Endothelial cell of umbilical vein (primary cell): ENCODE data around the gene COMT.

ENCODE experiments used
- CTCF ChIP-seq, 2 donors: IDR thresholded peaks; 1 replicate in 1 of 2; 2 replicates in 1 of 2; pipeline ENCODE4 v1.5.1; 2011; ENCODE audit warnings: low read length in 2 of 2, mild to moderate bottlenecking in 2 of 2, moderate library complexity in 2 of 2, control low read depth in 1 of 2, inconsistent platforms in 1 of 2, low read depth in 1 of 2; ENCODE audit not compliant: insufficient read depth in 1 of 2; ENCODE audit errors: extremely low read depth in 1 of 2
- EZH2 ChIP-seq: IDR thresholded peaks from 2 replicates; pipeline ENCODE4 v1.6.1; 2012; ENCODE audit warnings: borderline replicate concordance, low read depth, mild to moderate bottlenecking, moderate library complexity, low read length, inconsistent platforms; ENCODE audit not compliant: severe bottlenecking
- FOS ChIP-seq: IDR thresholded peaks from 2 replicates; pipeline ENCODE4 v1.6.1; 2011; ENCODE audit warnings: mild to moderate bottlenecking, low read length, moderate library complexity, borderline replicate concordance; ENCODE audit not compliant: insufficient read depth
- GATA2 ChIP-seq: IDR thresholded peaks from 2 replicates; pipeline ENCODE4 v1.7.0; 2011; ENCODE audit warnings: low read depth, mild to moderate bottlenecking, moderate library complexity, mixed read lengths, low read length; ENCODE audit not compliant: insufficient read length, insufficient read depth
- JUN ChIP-seq: IDR thresholded peaks from 2 replicates; pipeline ENCODE4 v1.6.1; 2011; ENCODE audit warnings: borderline replicate concordance, low read depth; ENCODE audit not compliant: insufficient read length, insufficient read depth
- MYC ChIP-seq: IDR thresholded peaks from one replicate; pipeline ENCODE4 v1.6.1; 2011; ENCODE audit warnings: mild to moderate bottlenecking, low read depth, low read length
- POLR2A ChIP-seq: IDR thresholded peaks from 2 replicates; pipeline ENCODE4 v1.6.1; 2012; ENCODE audit warnings: low read depth, mild to moderate bottlenecking, control low read depth, low read length
- POLR2AphosphoS5 ChIP-seq: IDR thresholded peaks from 2 replicates; pipeline ENCODE4 v1.6.1; 2012; ENCODE audit warnings: low read depth, mild to moderate bottlenecking, control low read depth, low read length, moderate library complexity; ENCODE audit not compliant: insufficient read depth

DNA sequence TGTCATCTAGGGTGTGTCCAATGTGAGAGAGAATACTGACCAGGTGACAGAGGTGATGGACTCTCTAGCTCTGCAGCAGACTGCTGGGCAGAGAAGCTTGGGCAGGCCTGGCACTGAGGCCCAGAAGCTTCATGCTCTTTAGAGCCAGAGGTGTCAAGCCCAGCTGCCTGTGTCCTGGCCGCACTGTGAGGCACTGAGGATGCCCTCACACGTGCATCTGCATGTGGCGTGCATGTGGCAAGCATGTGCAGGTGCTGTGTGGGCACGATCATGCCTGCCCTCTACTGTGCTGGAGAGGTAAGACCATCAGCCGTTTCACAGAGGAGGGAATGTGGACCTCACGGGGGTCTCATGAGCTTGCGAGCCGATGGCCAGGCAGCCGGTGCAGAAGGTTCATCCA is 15.9 kb downstream of the COMT start:
- TF ChIP-seq CTCF (IDR thresholded peaks at IDR 0.05; ENCODE audit: extremely low read depth in 1 of 2, insufficient read depth in 1 of 2, low read depth in 1 of 2, low read length in 2 of 2): no peak
- no peak for TF ChIP-seq JUN
- no peak for TF ChIP-seq POLR2A
- TF ChIP-seq MYC: no peak
- no peak for TF ChIP-seq POLR2AphosphoS5
- TF ChIP-seq EZH2: no peak
- no peak for TF ChIP-seq GATA2
- no peak for TF ChIP-seq FOS
